CD14-positive monocyte (primary cell): ENCODE results near the gene FLT3LG. TPM values are rescaled to one million over a fixed set of nuclear protein-coding genes. Genes with fewer than 3 reads are reported as not detected.

ENCODE experiments used
- DNase-seq, 3 donors: peaks; one replicate each; pipeline ENCODE4 v3.0.0-alpha.2; 2011 to 2022
- H2AFZ ChIP-seq: 2 replicates; pipeline ENCODE4 v1.6.0; 2012; ENCODE audit warnings: mild to moderate bottlenecking, low read depth, low read length, inconsistent platforms; ENCODE audit not compliant: insufficient read depth, poor library complexity, severe bottlenecking
- H3K27ac ChIP-seq, 2 donors: 1 replicate in 1 of 2; 2 replicates in 1 of 2; pipeline ENCODE4 v1.5.1; 2012 to 2013; ENCODE audit warnings: low read length in 2 of 2, control low read depth in 1 of 2, inconsistent platforms in 1 of 2, low read depth in 1 of 2, mild to moderate bottlenecking in 1 of 2
- H3K27me3 ChIP-seq, 2 donors: one replicate each; pipeline versions ENCODE4 v1.6.0 to v1.6.1; 2011 to 2013; ENCODE audit warnings: low read length in 2 of 2; ENCODE audit not compliant: control insufficient read depth in 2 of 2, insufficient read depth in 2 of 2
- H3K36me3 ChIP-seq, 2 donors: replicated peaks in 1 of 2; 1 replicate in 1 of 2; 2 replicates in 1 of 2; pipeline versions ENCODE4 v1.5.1 to v1.6.1; 2012 to 2013; ENCODE audit warnings: low read length in 2 of 2, control low read depth in 1 of 2, inconsistent platforms in 1 of 2, mild to moderate bottlenecking in 1 of 2; ENCODE audit not compliant: insufficient read depth in 2 of 2, control insufficient read depth in 1 of 2
- H3K4me1 ChIP-seq, 2 donors: 1 replicate in 1 of 2; 2 replicates in 1 of 2; pipeline versions ENCODE4 v1.5.1 to v1.6.1; 2012 to 2013; ENCODE audit warnings: low read length in 2 of 2, control low read depth in 1 of 2, inconsistent platforms in 1 of 2, mild to moderate bottlenecking in 1 of 2, moderate library complexity in 1 of 2; ENCODE audit not compliant: insufficient read depth in 2 of 2, control insufficient read depth in 1 of 2
- H3K4me2 ChIP-seq: replicated peaks from 2 replicates; pipeline ENCODE3; 2012; ENCODE audit warnings: low read length, moderate library complexity, mild to moderate bottlenecking; ENCODE audit not compliant: poor library complexity, severe bottlenecking; ENCODE audit errors: extremely low read depth
- H3K4me3 ChIP-seq, 3 experiments: fragments of 200-600 bp in 1 of 3; sonication (generic) in 1 of 3; replicated peaks in 1 of 3; 1 replicate in 2 of 3; 2 replicates in 1 of 3; pipeline ENCODE4 v1.5.1; 2011 to 2013; ENCODE audit warnings: low read length in 3 of 3, mild to moderate bottlenecking in 3 of 3, control low read depth in 2 of 3, low read depth in 2 of 3, inconsistent platforms in 1 of 3, moderate library complexity in 1 of 3
- H3K79me2 ChIP-seq: 2 replicates; pipeline ENCODE4 v1.6.0; 2012; ENCODE audit warnings: mild to moderate bottlenecking, control low read depth, inconsistent platforms, low read length, moderate library complexity; ENCODE audit not compliant: insufficient read depth
- H3K9ac ChIP-seq: 2 replicates; pipeline ENCODE4 v1.6.0; 2017; ENCODE audit warnings: low read length, mild to moderate bottlenecking; ENCODE audit not compliant: insufficient read depth, poor library complexity, severe bottlenecking
- H3K9me3 ChIP-seq, 2 donors: replicated peaks in 1 of 2; 1 replicate in 1 of 2; 2 replicates in 1 of 2; pipeline versions ENCODE4 v1.5.1 to v1.6.1; 2012 to 2013; ENCODE audit warnings: low read length in 2 of 2, control low read depth in 1 of 2; ENCODE audit not compliant: control insufficient read depth in 1 of 2, insufficient read depth in 1 of 2
- H4K20me1 ChIP-seq: 2 replicates; pipeline ENCODE4 v1.6.0; 2012; ENCODE audit warnings: mild to moderate bottlenecking, low read length, control low read depth, moderate library complexity; ENCODE audit not compliant: insufficient read depth
- H3K27ac Mint-ChIP-seq, 7 donors: one replicate each; pipeline ENCODE4 v1.8.0; 2020; ENCODE audit warnings: mild to moderate bottlenecking in 7 of 7, mixed read lengths in 7 of 7, moderate library complexity in 6 of 7, inconsistent platforms in 2 of 7
- H3K27me3 Mint-ChIP-seq, 3 donors: one replicate each; pipeline ENCODE4 v1.8.0; 2021 to 2022; ENCODE audit warnings: low read depth in 3 of 3, mild to moderate bottlenecking in 3 of 3, mixed read lengths in 3 of 3, moderate library complexity in 3 of 3, inconsistent platforms in 1 of 3
- H3K36me3 Mint-ChIP-seq, 2 donors: one replicate each; pipeline ENCODE4 v1.8.0; 2020; ENCODE audit warnings: mixed read lengths in 2 of 2, inconsistent platforms in 1 of 2, mild to moderate bottlenecking in 1 of 2
- H3K4me1 Mint-ChIP-seq: one replicate; pipeline ENCODE4 v1.8.0; 2020; ENCODE audit warnings: mild to moderate bottlenecking, mixed read lengths
- H3K4me3 Mint-ChIP-seq, 2 donors: one replicate each; pipeline ENCODE4 v1.8.0; 2020; ENCODE audit warnings: mild to moderate bottlenecking in 2 of 2, mixed read lengths in 2 of 2, moderate library complexity in 1 of 2
- H3K9me3 Mint-ChIP-seq, 7 donors: one replicate each; pipeline ENCODE4 v1.8.0; 2020 to 2022; ENCODE audit warnings: mixed read lengths in 7 of 7, mild to moderate bottlenecking in 6 of 7, moderate library complexity in 6 of 7, inconsistent platforms in 2 of 7
- CTCF ChIP-seq: fragments of 200-600 bp; IDR thresholded peaks from one replicate; pipeline ENCODE4 v1.8.0; 2022; ENCODE audit warnings: antibody characterized with exemption, mild to moderate bottlenecking
- WGBS: methylation state at CpG from one replicate; pipeline ENCODE4 v1.1.5; 2013; ENCODE audit warnings: missing lambda C conversion rate; ENCODE audit not compliant: insufficient coverage; 5-methylcytosine and 5-hydroxymethylcytosine counted together
- intact Hi-C, 2 donors: fragments of 100-400 bp; cut with micrococcal nuclease; formaldehyde crosslinking; loops; one replicate each; pipeline versions ENCODE4 v1.15.0 to v1.15.1; 2023
- polyA plus RNA-seq, 3 donors: library from polyadenylated mRNA; depleted of rRNA in 1 of 3; unstranded in 2 of 3; stranded (reverse) in 1 of 3; fragments of 300-500 nt in 2 of 3; fragments of >200 nt in 1 of 3; fragmentation: Illumina TruSeq in 2 of 3; gene quantifications; 1 replicate in 2 of 3; 2 replicates in 1 of 3; pipeline ENCODE4 v1.2.3, GENCODE V29; 2012 to 2021

FLT3LG gene
- polyA plus RNA-seq, 3 donors = 5.0 to 13.8 (median 6.9) TPM

- no peak for DNase-seq
- H3K79me2 ChIP-seq = peaks cover 31% of the 10 kb centered on the region
- no peak overlapping the region for H3K4me2 ChIP-seq
- no peak overlapping the region for H3K4me3 ChIP-seq
- no peaks in the 10 kb centered on the region for H3K27me3 ChIP-seq
- H3K4me1 ChIP-seq = peaks cover 20 to 26% of the 10 kb centered on the region in 2 donors
- H3K4me1 Mint-ChIP-seq = peaks cover 23% of the 10 kb centered on the region
- TF ChIP-seq CTCF = no peak
- WGBS = 95% methylated on average over 9 of the region's 17 CpGs
- H3K9me3 Mint-ChIP-seq = peaks cover 0 to 3% (median 0%) of the 10 kb centered on the region in 7 donors
- H2AFZ ChIP-seq = no peak overlapping the region
- H3K4me3 Mint-ChIP-seq = no peak overlapping the region
- peak overlapping the region in 3 of 7 donors; percentile 10 to 20 (median 13) for H3K27ac Mint-ChIP-seq
- intact Hi-C loops = loop anchor here in 1 of 2 donors (10.0 kb wide), 1 partner anchor 184 kb away; the partner anchor contains the start of gene PRMT1
- peaks cover 38 to 39% of the 10 kb centered on the region in 2 donors for H3K36me3 Mint-ChIP-seq
- H3K36me3 ChIP-seq = peaks cover 38 to 43% of the 10 kb centered on the region in 2 donors
- H3K9me3 ChIP-seq = no peaks in the 10 kb centered on the region
- H3K9ac ChIP-seq = no peak overlapping the region
- H3K27ac ChIP-seq = no peak overlapping the region
- H4K20me1 ChIP-seq = peaks cover 50% of the 10 kb centered on the region
- H3K27me3 Mint-ChIP-seq = no peaks in the 10 kb centered on the region
Observed at GRCh38 chr19:49491030-49491803, 17.2 kb downstream of the FLT3LG start.

- intact Hi-C loops = loop anchor here in 1 of 2 donors (10.0 kb wide), 1 partner anchor 183 kb away; the partner anchor contains the start of gene PRMT1
- H3K4me1 ChIP-seq = peaks cover 23 to 30% of the 10 kb centered on the region in 2 donors
- peaks cover 38 to 39% of the 10 kb centered on the region in 2 donors for H3K36me3 Mint-ChIP-seq
Observed at GRCh38 chr19:49491804-49492572, 18.0 kb downstream of the FLT3LG start.

More at GRCh38 chr19:49491804-49492572, 18.0 kb downstream of the FLT3LG start:
- Mint-ChIP-seq H3K27me3 (peaks cover 0 to 3% (median 0%) of the 10 kb centered on the region in 3 donors), H3K27ac (peak overlapping the region in 2 of 7 donors; percentile 13 to 81), H3K9me3 (peaks cover 0 to 3% (median 0%) of the 10 kb centered on the region in 7 donors), H3K4me3 (no peak overlapping the region), H3K4me1 (peaks cover 27% of the 10 kb centered on the region)
- H3K27me3 ChIP-seq = no peaks in the 10 kb centered on the region
- H3K4me2 ChIP-seq = no peak overlapping the region
- WGBS = no CpG with 5 or more reads among the region's 7 CpGs
- H3K27ac ChIP-seq = no peak overlapping the region
- peaks cover 50% of the 10 kb centered on the region for H4K20me1 ChIP-seq
- H3K9ac ChIP-seq = no peak overlapping the region
- H3K36me3 ChIP-seq = peaks cover 38 to 43% of the 10 kb centered on the region in 2 donors
- peaks cover 39% of the 10 kb centered on the region for H3K79me2 ChIP-seq
- no peak overlapping the region for H2AFZ ChIP-seq
- TF ChIP-seq CTCF = no peak
- no peak overlapping the region for H3K4me3 ChIP-seq
- no peak for DNase-seq
- H3K9me3 ChIP-seq = no peaks in the 10 kb centered on the region
